Activated CD4-positive, alpha-beta memory T cell treated with anti-CD3 and anti-CD28 coated beads, Interleukin-2, amount 10 ng/mL, durations not matched to agents 7 days and 5 days (primary cell): Measurements from ENCODE around the gene HCN2. TPM values are rescaled to one million over a fixed set of nuclear protein-coding genes. Genes with fewer than 3 reads are reported as not detected.

Experiments used
- total RNA-seq, 2 experiments: library from RNA; stranded (reverse); gene quantifications; one replicate each; pipeline ENCODE4 v1.2.3, GENCODE V29; 2021

HCN2 gene
- total RNA-seq, 2 experiments from 2014 or later: 3.1 to 3.5 TPM

Other genes starting within 250 kb of the HCN2 start
- 10 to 100 TPM; 17.2 to 20.8 TPM for gene MIER2, start 245.1 kb upstream of the HCN2 start, total RNA-seq
- under 1 TPM in 1 of 2 experiments, not detected in 1; 0.08 TPM for gene C2CD4C, start 180.7 kb upstream of the HCN2 start, total RNA-seq
- not detected for gene SHC2, start 128.8 kb upstream of the HCN2 start, total RNA-seq
- under 1 TPM; 0.78 to 0.81 TPM for gene MADCAM1, start 93.4 kb upstream of the HCN2 start, total RNA-seq
- gene TPGS1, start 82.4 kb upstream of the HCN2 start, total RNA-seq: 10 to 100 TPM; 22.9 to 24.0 TPM
- 10 to 100 TPM; 50.3 to 50.4 TPM for gene CDC34, start 58.1 kb upstream of the HCN2 start, total RNA-seq
- 10 to 100 TPM; 45.1 to 45.2 TPM for gene GZMM, start 45.8 kb upstream of the HCN2 start, total RNA-seq
- gene BSG, start 17.3 kb upstream of the HCN2 start, total RNA-seq: 100 to 1,000 TPM; 255 to 257 TPM
- 10 to 100 TPM; 44.8 to 45.1 TPM for gene POLRMT, start 43.7 kb downstream of the HCN2 start, total RNA-seq
- gene FGF22, start 50.0 kb downstream of the HCN2 start, total RNA-seq: not detected
- 10 to 100 TPM; 80.6 to 82.2 TPM for gene RNF126, start 73.3 kb downstream of the HCN2 start, total RNA-seq
- gene FSTL3, start 86.5 kb downstream of the HCN2 start, total RNA-seq: 1 to 10 TPM; 2.5 to 3.0 TPM
- gene PRSS57, start 105.6 kb downstream of the HCN2 start, total RNA-seq: not detected
- gene PALM, start 119.1 kb downstream of the HCN2 start, total RNA-seq: not detected
- not detected for gene MISP, start 161.2 kb downstream of the HCN2 start, total RNA-seq
- 100 to 1,000 TPM; 385 to 406 TPM for gene PTBP1, start 207.6 kb downstream of the HCN2 start, total RNA-seq
- gene PLPPR3, start 232.1 kb downstream of the HCN2 start, total RNA-seq: not detected
- not detected for gene AZU1, start 238.0 kb downstream of the HCN2 start, total RNA-seq